Fibroblast of pulmonary artery (primary cell): ENCODE measurements around the gene DLL1.
"Not testable (repeated sequence)": the region's sequence is repeated elsewhere in the genome, so short reads cannot be mapped to it uniquely, and the experiment has no call there.

Source experiments
- DNase-seq: peaks from one replicate; pipeline ENCODE4 v3.0.0-alpha.2; 2010; ENCODE audit warnings: low read depth
- H3K4me3 ChIP-seq: replicated peaks from 2 replicates; pipeline ENCODE4 v1.5.1; 2011; ENCODE audit warnings: low read depth, mild to moderate bottlenecking, control low read depth, low read length, moderate library complexity
- CTCF ChIP-seq: IDR thresholded peaks from 2 replicates; pipeline ENCODE4 v1.5.1; 2011; ENCODE audit warnings: mild to moderate bottlenecking, control low read depth, low read length, inconsistent platforms; ENCODE audit errors: missing control alignments

DLL1 gene

GRCh38 chr6:170266061-170266825 lies 24.6 kb downstream of the DLL1 start:
- DNase-seq, result no peak
- no peak overlapping the region for H3K4me3 ChIP-seq
- TF ChIP-seq CTCF, result no peak

GRCh38 chr6:170265655-170266054 lies 25.2 kb downstream of the DLL1 start:
- TF ChIP-seq CTCF, result no peak
- no peak for DNase-seq
- H3K4me3 ChIP-seq, result no peak overlapping the region

GRCh38 chr6:170264644-170265043 lies 26.2 kb downstream of the DLL1 start:
- DNase-seq, H3K4me3 ChIP-seq: not testable (repeated sequence)

- TF ChIP-seq CTCF, result no peak
- no peak for DNase-seq
- H3K4me3 ChIP-seq, result no peak overlapping the region
Observed at GRCh38 chr6:170264086-170264485, 26.8 kb downstream of the DLL1 start.

DNA sequence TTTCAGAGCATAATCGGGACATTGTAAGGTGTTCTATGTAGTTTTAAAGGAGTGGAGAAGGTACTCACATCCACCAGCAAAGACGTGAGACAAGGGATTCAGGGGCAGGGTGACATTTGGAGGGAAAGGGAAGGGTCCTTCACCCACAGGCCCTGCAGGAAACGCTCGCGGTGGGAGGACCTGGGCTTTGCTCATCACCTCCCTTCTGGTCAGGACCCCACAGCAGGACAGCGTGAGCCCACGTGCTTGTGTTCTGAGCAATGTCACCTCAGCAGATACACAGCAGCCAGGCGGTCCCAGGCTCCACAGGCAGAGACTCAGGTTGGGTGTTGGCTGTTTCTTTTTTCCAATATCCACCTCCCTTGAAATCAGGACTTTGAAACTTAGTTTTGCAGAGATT lies 27.5 kb downstream of the DLL1 start:
- TF ChIP-seq CTCF, result no peak
- DNase-seq, result no peak
- H3K4me3 ChIP-seq, result no peak overlapping the region

DNA sequence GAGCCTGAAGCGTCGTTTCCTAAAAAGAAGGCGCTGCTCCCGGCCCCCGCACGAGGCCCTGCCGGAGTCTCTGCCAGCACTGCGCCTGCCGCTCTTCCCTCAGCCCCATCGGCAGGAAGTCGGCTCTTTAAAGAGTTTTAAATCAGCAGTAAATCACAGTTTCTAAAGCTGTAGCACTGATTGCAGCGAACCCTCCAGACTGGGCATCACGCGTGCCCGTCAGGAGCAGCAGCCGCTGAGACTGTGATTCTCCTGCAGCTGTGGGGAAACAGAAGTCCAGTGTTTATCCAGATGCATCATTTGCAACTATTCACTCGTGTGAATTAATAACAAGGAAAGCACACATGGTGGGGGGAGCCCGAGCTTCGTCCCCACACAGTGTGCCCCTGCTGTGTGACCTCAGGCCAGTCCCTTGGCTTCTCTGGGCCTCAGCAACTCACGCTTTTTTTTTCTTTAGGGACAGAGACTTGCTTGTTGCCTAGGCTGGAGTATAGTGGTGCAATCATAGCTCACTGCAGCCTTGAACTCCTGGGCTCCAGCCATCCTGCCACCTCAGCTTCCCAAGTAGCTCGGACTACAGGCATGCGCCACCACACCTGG lies 28.3 kb downstream of the DLL1 start:
- TF ChIP-seq CTCF, result no peak
- H3K4me3 ChIP-seq, result no peak overlapping the region
- no peak for DNase-seq

DNA sequence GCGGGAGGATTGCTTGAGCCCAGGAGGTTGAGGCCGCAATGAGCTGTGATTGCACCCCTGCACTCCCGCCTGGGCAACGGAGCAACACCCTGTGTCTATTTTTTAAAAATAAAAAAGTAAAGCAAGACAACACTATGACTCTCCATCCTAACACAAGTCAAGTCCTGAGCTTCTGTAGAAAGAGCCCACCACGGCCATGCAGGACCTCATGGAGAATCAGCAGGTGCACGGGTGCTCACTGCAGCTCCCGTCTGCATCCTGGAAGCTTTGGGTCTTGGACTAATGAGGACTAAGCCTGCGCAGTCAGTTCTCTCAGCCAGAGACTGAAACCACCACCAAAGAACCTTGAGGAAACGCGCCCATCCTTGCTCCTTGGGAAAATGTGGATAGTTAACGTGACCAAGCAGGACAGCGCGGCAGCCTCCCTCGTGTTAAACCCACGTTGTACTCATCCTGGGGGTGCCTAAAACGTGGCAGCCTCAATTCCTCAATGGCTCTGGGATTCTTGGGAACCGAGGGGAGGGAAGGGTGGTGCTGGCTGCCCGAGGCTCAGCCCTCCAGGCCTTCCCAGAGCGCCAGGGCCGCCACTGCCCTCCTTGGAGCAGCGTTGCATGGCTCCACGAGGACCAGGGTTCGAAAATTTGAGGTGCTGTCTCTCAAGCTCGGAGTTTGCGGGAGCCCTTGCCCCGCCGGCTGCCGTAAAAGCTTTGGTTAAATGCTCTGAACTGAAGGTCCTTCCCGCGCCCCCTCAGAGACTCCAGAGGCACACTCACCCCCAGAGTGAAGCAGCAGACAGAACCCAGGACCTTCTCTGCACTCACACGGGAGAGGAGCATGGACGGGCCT lies 29.0 kb downstream of the DLL1 start:
- DNase-seq, result no peak
- no peak for TF ChIP-seq CTCF
- H3K4me3 ChIP-seq, result no peak overlapping the region
